Panc1 (cell line): ENCODE measurements around the gene ARHGAP20.

Experiments
- POLR2AphosphoS5 ChIP-seq: IDR thresholded peaks from 2 replicates; pipeline ENCODE4 v1.6.1; 2012; ENCODE audit warnings: mild to moderate bottlenecking, low read depth, low read length, moderate library complexity
- SIN3A ChIP-seq: IDR thresholded peaks from 2 replicates; pipeline ENCODE4 v1.6.1; 2012; ENCODE audit warnings: low read depth, mild to moderate bottlenecking, low read length, moderate library complexity, borderline replicate concordance; ENCODE audit not compliant: insufficient read depth
- TCF7L2 ChIP-seq: IDR thresholded peaks from 2 replicates; pipeline ENCODE4 v1.6.1; 2011; ENCODE audit warnings: mild to moderate bottlenecking, low read depth, low read length, inconsistent platforms
- TF ChIP-seq, protein P1 (sequence below): fragments of 450-650 bp; IDR thresholded peaks from 2 replicates; pipeline ENCODE4 v1.5.1; 2017; ENCODE audit warnings: mild to moderate bottlenecking
- TF ChIP-seq, protein P2 (sequence below), 2 experiments: IDR thresholded peaks; 2 replicates each; pipeline ENCODE4 v1.6.1; 2011 to 2012; ENCODE audit warnings: low read depth in 2 of 2, control low read depth in 1 of 2, low read length in 1 of 2, mild to moderate bottlenecking in 1 of 2, moderate library complexity in 1 of 2; ENCODE audit not compliant: insufficient read depth in 1 of 2

DNA sequence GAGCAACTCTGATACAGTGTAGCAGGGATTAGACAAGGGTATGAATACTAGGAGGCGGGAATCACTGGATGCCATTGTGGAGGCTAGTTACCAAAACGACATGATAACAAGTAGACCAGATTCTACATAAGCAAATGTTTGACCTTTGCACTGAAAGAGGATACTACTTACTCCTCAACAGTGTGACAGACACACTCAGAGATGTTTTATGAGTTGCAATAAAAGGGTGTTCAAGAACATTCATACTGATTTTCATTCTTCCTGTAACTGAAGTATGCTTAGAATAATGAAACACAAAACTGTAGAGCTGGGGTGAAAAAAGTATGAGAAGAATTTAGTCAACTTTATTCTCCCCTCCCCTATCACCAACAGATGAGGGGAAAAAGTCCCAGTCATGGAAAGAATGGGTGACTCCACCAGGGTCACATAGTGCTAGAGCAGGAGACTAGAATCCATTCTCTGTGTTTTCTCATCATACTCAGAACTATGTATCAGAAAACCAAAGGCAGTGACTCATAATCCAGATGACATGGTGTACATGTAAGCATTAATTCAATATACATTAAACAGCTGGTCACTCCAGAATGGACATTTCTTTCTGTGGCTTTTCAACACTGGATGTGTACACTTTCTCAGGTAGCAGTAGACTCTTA, 32.8 kb downstream of the ARHGAP20 start:
- TF ChIP-seq, protein P1, sequence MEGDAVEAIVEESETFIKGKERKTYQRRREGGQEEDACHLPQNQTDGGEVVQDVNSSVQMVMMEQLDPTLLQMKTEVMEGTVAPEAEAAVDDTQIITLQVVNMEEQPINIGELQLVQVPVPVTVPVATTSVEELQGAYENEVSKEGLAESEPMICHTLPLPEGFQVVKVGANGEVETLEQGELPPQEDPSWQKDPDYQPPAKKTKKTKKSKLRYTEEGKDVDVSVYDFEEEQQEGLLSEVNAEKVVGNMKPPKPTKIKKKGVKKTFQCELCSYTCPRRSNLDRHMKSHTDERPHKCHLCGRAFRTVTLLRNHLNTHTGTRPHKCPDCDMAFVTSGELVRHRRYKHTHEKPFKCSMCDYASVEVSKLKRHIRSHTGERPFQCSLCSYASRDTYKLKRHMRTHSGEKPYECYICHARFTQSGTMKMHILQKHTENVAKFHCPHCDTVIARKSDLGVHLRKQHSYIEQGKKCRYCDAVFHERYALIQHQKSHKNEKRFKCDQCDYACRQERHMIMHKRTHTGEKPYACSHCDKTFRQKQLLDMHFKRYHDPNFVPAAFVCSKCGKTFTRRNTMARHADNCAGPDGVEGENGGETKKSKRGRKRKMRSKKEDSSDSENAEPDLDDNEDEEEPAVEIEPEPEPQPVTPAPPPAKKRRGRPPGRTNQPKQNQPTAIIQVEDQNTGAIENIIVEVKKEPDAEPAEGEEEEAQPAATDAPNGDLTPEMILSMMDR = no peak
- TF ChIP-seq SIN3A = no peak
- TF ChIP-seq POLR2AphosphoS5 = no peak
- TF ChIP-seq TCF7L2 = no peak
- TF ChIP-seq, protein P2, sequence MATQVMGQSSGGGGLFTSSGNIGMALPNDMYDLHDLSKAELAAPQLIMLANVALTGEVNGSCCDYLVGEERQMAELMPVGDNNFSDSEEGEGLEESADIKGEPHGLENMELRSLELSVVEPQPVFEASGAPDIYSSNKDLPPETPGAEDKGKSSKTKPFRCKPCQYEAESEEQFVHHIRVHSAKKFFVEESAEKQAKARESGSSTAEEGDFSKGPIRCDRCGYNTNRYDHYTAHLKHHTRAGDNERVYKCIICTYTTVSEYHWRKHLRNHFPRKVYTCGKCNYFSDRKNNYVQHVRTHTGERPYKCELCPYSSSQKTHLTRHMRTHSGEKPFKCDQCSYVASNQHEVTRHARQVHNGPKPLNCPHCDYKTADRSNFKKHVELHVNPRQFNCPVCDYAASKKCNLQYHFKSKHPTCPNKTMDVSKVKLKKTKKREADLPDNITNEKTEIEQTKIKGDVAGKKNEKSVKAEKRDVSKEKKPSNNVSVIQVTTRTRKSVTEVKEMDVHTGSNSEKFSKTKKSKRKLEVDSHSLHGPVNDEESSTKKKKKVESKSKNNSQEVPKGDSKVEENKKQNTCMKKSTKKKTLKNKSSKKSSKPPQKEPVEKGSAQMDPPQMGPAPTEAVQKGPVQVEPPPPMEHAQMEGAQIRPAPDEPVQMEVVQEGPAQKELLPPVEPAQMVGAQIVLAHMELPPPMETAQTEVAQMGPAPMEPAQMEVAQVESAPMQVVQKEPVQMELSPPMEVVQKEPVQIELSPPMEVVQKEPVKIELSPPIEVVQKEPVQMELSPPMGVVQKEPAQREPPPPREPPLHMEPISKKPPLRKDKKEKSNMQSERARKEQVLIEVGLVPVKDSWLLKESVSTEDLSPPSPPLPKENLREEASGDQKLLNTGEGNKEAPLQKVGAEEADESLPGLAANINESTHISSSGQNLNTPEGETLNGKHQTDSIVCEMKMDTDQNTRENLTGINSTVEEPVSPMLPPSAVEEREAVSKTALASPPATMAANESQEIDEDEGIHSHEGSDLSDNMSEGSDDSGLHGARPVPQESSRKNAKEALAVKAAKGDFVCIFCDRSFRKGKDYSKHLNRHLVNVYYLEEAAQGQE (IDR thresholded peaks at IDR 0.05; ENCODE audit: insufficient read depth in 1 of 2, low read depth in 2 of 2, low read length in 1 of 2) = no peak
